ENCODE results near the gene MAGEA11. TPM values are rescaled to one million over a fixed set of nuclear protein-coding genes. Genes with fewer than 3 reads are reported as not detected.
"Not testable (repeated sequence)": the region's sequence is repeated elsewhere in the genome, so short reads cannot be mapped to it uniquely, and the experiment has no call there.

The MAGEA11 gene
- total RNA-seq, 1 donor from 2014 or later, result not detected

GRCh38 chrX:149721778-149722177 lies 9.9 kb downstream of the MAGEA11 start:
- no peak for TF ChIP-seq CTCF (IDR thresholded peaks at IDR 0.05)

GRCh38 chrX:149723583-149724118 lies 11.8 kb downstream of the MAGEA11 start:
- H3K9me3 Mint-ChIP-seq (ENCODE audit: unreplicated experiment); H3K4me3 Mint-ChIP-seq (ENCODE audit: unreplicated experiment); H3K27ac Mint-ChIP-seq (ENCODE audit: unreplicated experiment); H3K27me3 Mint-ChIP-seq (ENCODE audit: unreplicated experiment); DNase-seq (ENCODE audit: extremely low spot score, unreplicated experiment); H3K4me1 Mint-ChIP-seq (ENCODE audit: unreplicated experiment); H3K36me3 Mint-ChIP-seq (ENCODE audit: unreplicated experiment): not testable (repeated sequence)

More at GRCh38 chrX:149721778-149722177, 9.9 kb downstream of the MAGEA11 start:
- Mint-ChIP-seq H3K27me3 (ENCODE audit: unreplicated experiment) (no peaks in the 10 kb centered on the region), H3K4me3 (ENCODE audit: unreplicated experiment) (no peak overlapping the region), H3K27ac (ENCODE audit: unreplicated experiment) (no peak overlapping the region), H3K4me1 (ENCODE audit: unreplicated experiment) (no peaks in the 10 kb centered on the region), H3K9me3 (ENCODE audit: unreplicated experiment) (no peaks in the 10 kb centered on the region), H3K36me3 (ENCODE audit: unreplicated experiment) (no peaks in the 10 kb centered on the region)
- no peak for DNase-seq (ENCODE audit: extremely low spot score, unreplicated experiment)

- not testable (repeated sequence) for H3K4me3 Mint-ChIP-seq (ENCODE audit: unreplicated experiment); H3K27me3 Mint-ChIP-seq (ENCODE audit: unreplicated experiment); DNase-seq (ENCODE audit: extremely low spot score, unreplicated experiment); H3K36me3 Mint-ChIP-seq (ENCODE audit: unreplicated experiment); H3K27ac Mint-ChIP-seq (ENCODE audit: unreplicated experiment); H3K4me1 Mint-ChIP-seq (ENCODE audit: unreplicated experiment); H3K9me3 Mint-ChIP-seq (ENCODE audit: unreplicated experiment)
Observed at GRCh38 chrX:149727308-149727707, 15.4 kb downstream of the MAGEA11 start.

- H3K4me1 Mint-ChIP-seq (ENCODE audit: unreplicated experiment); H3K4me3 Mint-ChIP-seq (ENCODE audit: unreplicated experiment); H3K36me3 Mint-ChIP-seq (ENCODE audit: unreplicated experiment); H3K27me3 Mint-ChIP-seq (ENCODE audit: unreplicated experiment); H3K27ac Mint-ChIP-seq (ENCODE audit: unreplicated experiment); DNase-seq (ENCODE audit: extremely low spot score, unreplicated experiment); H3K9me3 Mint-ChIP-seq (ENCODE audit: unreplicated experiment): not testable (repeated sequence)
Observed at GRCh38 chrX:149742269-149742668, 30.4 kb downstream of the MAGEA11 start.

- not testable (repeated sequence) for H3K27me3 Mint-ChIP-seq (ENCODE audit: unreplicated experiment); H3K9me3 Mint-ChIP-seq (ENCODE audit: unreplicated experiment)
Observed at GRCh38 chrX:149746390-149747007, 34.6 kb downstream of the MAGEA11 start.

GRCh38 chrX:149757206-149758067 lies 45.6 kb downstream of the MAGEA11 start:
- H3K36me3 Mint-ChIP-seq (ENCODE audit: unreplicated experiment), result no peaks in the 10 kb centered on the region
- no peaks in the 10 kb centered on the region for H3K27me3 Mint-ChIP-seq (ENCODE audit: unreplicated experiment)
- TF ChIP-seq CTCF (IDR thresholded peaks at IDR 0.05), result no peak
- H3K9me3 Mint-ChIP-seq (ENCODE audit: unreplicated experiment), result peaks cover 5% of the 10 kb centered on the region
- no peak for DNase-seq (ENCODE audit: extremely low spot score, unreplicated experiment)
- H3K4me3 Mint-ChIP-seq (ENCODE audit: unreplicated experiment), result no peak overlapping the region
- H3K4me1 Mint-ChIP-seq (ENCODE audit: unreplicated experiment), result no peaks in the 10 kb centered on the region
- H3K27ac Mint-ChIP-seq (ENCODE audit: unreplicated experiment), result no peak overlapping the region

More at GRCh38 chrX:149746390-149747007, 34.6 kb downstream of the MAGEA11 start:
- not testable (repeated sequence) for H3K27ac Mint-ChIP-seq (ENCODE audit: unreplicated experiment); H3K4me1 Mint-ChIP-seq (ENCODE audit: unreplicated experiment); H3K4me3 Mint-ChIP-seq (ENCODE audit: unreplicated experiment); DNase-seq (ENCODE audit: extremely low spot score, unreplicated experiment); H3K36me3 Mint-ChIP-seq (ENCODE audit: unreplicated experiment)

All from osteocyte (in vitro differentiated cells).